Mucosa of rectum (tissue), 2 donors: ENCODE results near the gene ADAMTS10.
A peak's percentile ranks its signal among the peaks of the same experiment; 100 is the strongest.
"Not testable (repeated sequence)": the region's sequence is repeated elsewhere in the genome, so short reads cannot be mapped to it uniquely, and the experiment has no call there.

Source experiments
- H3K27ac ChIP-seq, 2 donors: one replicate each; pipeline ENCODE4 v1.7.0; 2013; ENCODE audit warnings: inconsistent platforms in 2 of 2, low read depth in 2 of 2, low read length in 2 of 2
- H3K27me3 ChIP-seq, 2 donors: one replicate each; pipeline ENCODE4 v1.7.0; 2013; ENCODE audit warnings: low read length in 2 of 2; ENCODE audit not compliant: control insufficient read depth in 2 of 2, insufficient read depth in 2 of 2
- H3K36me3 ChIP-seq, 2 donors: one replicate each; pipeline ENCODE4 v1.7.0; 2013; ENCODE audit warnings: low read length in 2 of 2; ENCODE audit not compliant: control insufficient read depth in 2 of 2, insufficient read depth in 2 of 2
- H3K4me1 ChIP-seq, 2 donors: one replicate each; pipeline ENCODE4 v1.7.0; 2013; ENCODE audit warnings: low read length in 2 of 2, mild to moderate bottlenecking in 1 of 2; ENCODE audit not compliant: control insufficient read depth in 2 of 2, insufficient read depth in 2 of 2
- H3K4me3 ChIP-seq, 2 donors: one replicate each; pipeline ENCODE4 v1.7.0; 2013; ENCODE audit warnings: low read length in 2 of 2
- H3K9ac ChIP-seq, 2 donors: one replicate each; pipeline ENCODE4 v1.7.0; 2013; ENCODE audit warnings: low read length in 2 of 2, low read depth in 1 of 2, mild to moderate bottlenecking in 1 of 2
- H3K9me3 ChIP-seq, 2 donors: one replicate each; pipeline ENCODE4 v1.7.0; 2013; ENCODE audit warnings: low read length in 2 of 2; ENCODE audit not compliant: control insufficient read depth in 2 of 2
- donor health status: healthy.
- donor health status: Normal muscosa, but diverticular disease.

The ADAMTS10 gene

GRCh38 chr19:8641221-8641907, 30.8 kb upstream of the ADAMTS10 start:
- Histone ChIP-seq H3K9me3 (no peaks in the 10 kb centered on the region), H3K4me3 (no peak overlapping the region), H3K36me3 (no peaks in the 10 kb centered on the region), H3K9ac (no peak overlapping the region), H3K27me3 (no peaks in the 10 kb centered on the region), H3K4me1 (peaks cover 0 to 2% of the 10 kb centered on the region in 2 donors), H3K27ac (no peak overlapping the region)

GRCh38 chr19:8640402-8641004, 30.0 kb upstream of the ADAMTS10 start:
- Histone ChIP-seq H3K27ac (no peak overlapping the region), H3K9me3 (no peaks in the 10 kb centered on the region), H3K27me3 (no peaks in the 10 kb centered on the region), H3K9ac (no peak overlapping the region), H3K4me1 (peaks cover 0 to 2% of the 10 kb centered on the region in 2 donors), H3K36me3 (no peaks in the 10 kb centered on the region), H3K4me3 (no peak overlapping the region)

- Histone ChIP-seq H3K36me3 (no peaks in the 10 kb centered on the region), H3K4me3 (no peak overlapping the region), H3K9me3 (no peaks in the 10 kb centered on the region), H3K4me1 (peaks cover 0 to 2% of the 10 kb centered on the region in 2 donors), H3K9ac (peak overlapping the region in 1 of 2 donors; percentile 26), H3K27ac (no peak overlapping the region), H3K27me3 (no peaks in the 10 kb centered on the region)
Measured at GRCh38 chr19:8639821-8640401, 29.4 kb upstream of the ADAMTS10 start.

GRCh38 chr19:8638078-8638619, 27.6 kb upstream of the ADAMTS10 start:
- Histone ChIP-seq H3K4me3 (no peak overlapping the region), H3K9me3 (no peaks in the 10 kb centered on the region), H3K27me3 (no peaks in the 10 kb centered on the region), H3K36me3 (no peaks in the 10 kb centered on the region), H3K9ac (no peak overlapping the region), H3K27ac (no peak overlapping the region), H3K4me1 (peaks cover 0 to 2% of the 10 kb centered on the region in 2 donors)

GRCh38 chr19:8637070-8637469, 26.6 kb upstream of the ADAMTS10 start:
- H3K27me3 ChIP-seq, H3K9me3 ChIP-seq, H3K36me3 ChIP-seq, H3K4me3 ChIP-seq, H3K27ac ChIP-seq, H3K9ac ChIP-seq, H3K4me1 ChIP-seq: not testable (repeated sequence)

GRCh38 chr19:8635422-8635821, 24.9 kb upstream of the ADAMTS10 start:
- H3K27me3 ChIP-seq = no peaks in the 10 kb centered on the region
- H3K4me1 ChIP-seq = peaks cover 0 to 2% of the 10 kb centered on the region in 2 donors
- H3K27ac ChIP-seq = no peak overlapping the region
- H3K9me3 ChIP-seq = no peaks in the 10 kb centered on the region
- no peak overlapping the region for H3K9ac ChIP-seq
- no peak overlapping the region for H3K4me3 ChIP-seq
- H3K36me3 ChIP-seq = no peaks in the 10 kb centered on the region

GRCh38 chr19:8631425-8631819, 20.9 kb upstream of the ADAMTS10 start:
- Histone ChIP-seq H3K27ac (peak overlapping the region; percentile 52 to 57), H3K9me3 (no peaks in the 10 kb centered on the region), H3K27me3 (no peaks in the 10 kb centered on the region), H3K9ac (no peak overlapping the region), H3K4me3 (no peak overlapping the region), H3K36me3 (no peaks in the 10 kb centered on the region), H3K4me1 (no peaks in the 10 kb centered on the region)

- Histone ChIP-seq H3K4me1 (no peaks in the 10 kb centered on the region), H3K9me3 (no peaks in the 10 kb centered on the region), H3K4me3 (no peak overlapping the region), H3K27ac (peak overlapping the region; percentile 52 to 57), H3K36me3 (no peaks in the 10 kb centered on the region), H3K27me3 (no peaks in the 10 kb centered on the region), H3K9ac (no peak overlapping the region)
Measured at GRCh38 chr19:8630796-8631424, 20.4 kb upstream of the ADAMTS10 start.

- H3K36me3 ChIP-seq = no peaks in the 10 kb centered on the region
- peak within 1 kb of the TSS; percentile 52 to 57 for H3K27ac ChIP-seq
- H3K27me3 ChIP-seq = no peaks in the 10 kb centered on the region
- no peak within 1 kb of the TSS for H3K9ac ChIP-seq
- no peaks in the 10 kb centered on the region for H3K4me1 ChIP-seq
- no peaks in the 10 kb centered on the region for H3K9me3 ChIP-seq
- H3K4me3 ChIP-seq = no peak within 1 kb of the TSS
Measured at GRCh38 chr19:8629996-8630683, 19.6 kb upstream of the ADAMTS10 start, which contains the start of gene NFILZ. NFILZ (plus strand) TSS chr19:8630633; CDS start chr19:8676766, 46,133 bp downstream.
